VCaP (cell line): ENCODE measurements around the gene NOD2.

Experiments used
- H3K27ac ChIP-seq: fragments of 450-650 bp; 2 replicates; pipeline ENCODE4 v1.5.1; 2017
- TF ChIP-seq, protein P1 (sequence below): fragments of 450-650 bp; conservative IDR thresholded peaks from 2 replicates; pipeline ENCODE4 v1.5.1; 2017; ENCODE audit warnings: mild to moderate bottlenecking, moderate library complexity

NOD2 gene

DNA sequence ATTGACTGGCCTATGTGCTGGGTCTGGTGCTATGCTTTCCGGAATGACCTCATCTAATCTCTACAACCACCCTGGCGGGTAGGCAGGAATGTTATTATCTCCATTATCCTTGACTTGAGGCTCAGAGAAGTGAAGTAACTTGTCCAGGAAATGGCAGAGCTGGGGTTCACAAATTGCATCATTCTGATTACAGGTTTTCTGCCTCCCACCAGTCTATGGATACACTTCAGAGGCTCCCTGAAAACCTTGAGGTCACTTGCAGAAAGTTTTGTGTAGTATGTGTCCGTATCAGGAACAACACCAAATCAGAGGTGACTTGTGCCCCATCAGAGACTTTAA lies 19.1 kb downstream of the NOD2 start:
- TF ChIP-seq, protein P1, sequence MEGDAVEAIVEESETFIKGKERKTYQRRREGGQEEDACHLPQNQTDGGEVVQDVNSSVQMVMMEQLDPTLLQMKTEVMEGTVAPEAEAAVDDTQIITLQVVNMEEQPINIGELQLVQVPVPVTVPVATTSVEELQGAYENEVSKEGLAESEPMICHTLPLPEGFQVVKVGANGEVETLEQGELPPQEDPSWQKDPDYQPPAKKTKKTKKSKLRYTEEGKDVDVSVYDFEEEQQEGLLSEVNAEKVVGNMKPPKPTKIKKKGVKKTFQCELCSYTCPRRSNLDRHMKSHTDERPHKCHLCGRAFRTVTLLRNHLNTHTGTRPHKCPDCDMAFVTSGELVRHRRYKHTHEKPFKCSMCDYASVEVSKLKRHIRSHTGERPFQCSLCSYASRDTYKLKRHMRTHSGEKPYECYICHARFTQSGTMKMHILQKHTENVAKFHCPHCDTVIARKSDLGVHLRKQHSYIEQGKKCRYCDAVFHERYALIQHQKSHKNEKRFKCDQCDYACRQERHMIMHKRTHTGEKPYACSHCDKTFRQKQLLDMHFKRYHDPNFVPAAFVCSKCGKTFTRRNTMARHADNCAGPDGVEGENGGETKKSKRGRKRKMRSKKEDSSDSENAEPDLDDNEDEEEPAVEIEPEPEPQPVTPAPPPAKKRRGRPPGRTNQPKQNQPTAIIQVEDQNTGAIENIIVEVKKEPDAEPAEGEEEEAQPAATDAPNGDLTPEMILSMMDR, result no peak
- no peak overlapping the region for H3K27ac ChIP-seq

DNA sequence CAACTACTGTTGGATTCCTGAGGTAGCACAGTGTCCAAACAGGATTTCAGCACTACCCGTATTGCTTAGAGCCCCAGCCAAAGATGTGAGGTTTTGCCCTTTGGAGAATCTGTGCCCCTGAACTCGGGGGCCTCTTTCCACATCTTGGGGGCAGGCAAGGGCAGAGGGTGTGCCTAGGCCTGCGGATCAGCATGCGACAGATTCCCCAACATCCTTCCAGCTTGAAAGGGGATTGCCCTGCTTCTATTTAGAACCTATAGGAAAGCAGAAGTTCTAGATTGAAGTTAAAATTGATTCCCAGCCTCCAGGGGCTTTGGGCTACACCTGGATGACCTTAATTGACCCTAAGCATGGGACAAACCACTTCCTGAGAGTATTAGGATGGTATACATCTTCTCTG lies 19.6 kb downstream of the NOD2 start:
- H3K27ac ChIP-seq, result no peak overlapping the region
- TF ChIP-seq, protein P1, result no peak

DNA sequence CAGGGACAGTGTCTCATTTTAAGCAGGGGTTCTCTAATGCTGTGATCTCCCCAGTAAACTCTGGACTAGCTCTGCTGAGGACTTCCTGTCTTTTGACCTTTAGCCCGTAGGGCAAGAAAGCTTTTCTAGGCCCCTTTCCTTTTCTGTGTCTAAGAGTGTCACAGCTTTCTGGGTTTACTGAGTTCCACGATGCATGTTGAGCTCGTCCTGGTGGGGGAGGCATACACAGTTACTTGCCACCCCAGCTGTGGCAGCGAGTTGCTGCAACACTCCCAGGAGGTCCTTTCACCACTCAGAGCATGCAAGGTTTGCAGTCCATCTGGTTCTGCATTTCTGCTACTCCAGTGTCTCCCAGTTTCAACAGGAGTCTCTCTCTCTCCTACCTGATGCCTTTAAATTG lies 23.7 kb downstream of the NOD2 start:
- H3K27ac ChIP-seq, result no peak overlapping the region
- TF ChIP-seq, protein P1, result no peak

DNA sequence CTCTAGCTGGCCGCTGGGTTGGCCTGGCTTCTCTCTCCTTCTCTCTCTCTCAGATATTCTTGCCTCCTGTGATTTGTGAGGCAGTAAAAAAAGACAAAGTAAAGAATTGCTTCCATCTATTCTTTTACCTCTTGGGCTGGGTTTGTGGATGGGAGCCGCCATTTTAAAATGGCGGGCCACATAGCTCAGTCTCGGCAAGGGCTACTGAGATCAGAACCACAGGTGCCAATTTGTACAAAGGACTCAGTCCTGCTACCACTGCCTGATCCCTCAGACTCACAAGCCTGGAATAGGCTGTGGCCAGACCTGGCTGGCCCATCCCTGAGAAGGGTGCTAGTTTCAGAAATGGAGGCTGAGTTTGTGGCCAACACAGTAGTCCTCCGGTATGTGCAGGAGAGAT lies 24.1 kb downstream of the NOD2 start:
- H3K27ac ChIP-seq, result no peak overlapping the region
- TF ChIP-seq, protein P1, result no peak

DNA sequence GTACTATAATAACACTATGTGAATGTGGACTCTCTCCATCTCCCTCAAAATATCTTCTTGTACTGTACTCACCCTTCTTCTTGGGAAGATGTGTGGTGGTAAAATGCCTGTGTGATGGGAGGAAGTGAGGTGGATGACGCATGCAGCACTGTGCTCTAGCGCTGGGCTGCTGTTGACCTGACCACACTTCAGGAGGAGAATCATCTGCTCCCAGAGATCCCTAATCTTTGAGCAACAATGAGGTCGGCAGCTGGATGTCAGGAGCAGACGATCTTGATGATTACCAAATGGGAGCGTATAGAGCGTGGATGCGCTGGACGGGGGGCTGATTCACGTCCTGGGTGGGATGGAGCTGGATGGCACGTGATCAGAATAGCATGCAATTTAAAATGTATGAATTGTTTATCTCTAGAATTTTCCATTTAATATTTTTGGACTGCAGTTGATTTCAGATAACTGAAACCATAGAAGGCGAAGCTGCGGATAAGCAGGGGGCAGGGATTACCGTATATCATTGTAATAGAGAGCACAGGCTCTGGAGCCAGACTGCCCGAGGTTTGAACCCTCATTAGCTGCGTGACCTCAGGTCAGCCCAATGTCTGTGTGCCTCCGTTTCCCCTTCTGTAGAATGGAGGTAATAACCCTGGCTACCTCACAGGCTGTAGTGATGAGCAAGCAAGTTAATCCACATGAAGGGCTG lies 24.8 kb downstream of the NOD2 start:
- H3K27ac ChIP-seq, result no peak overlapping the region
- TF ChIP-seq, protein P1, result no peak

DNA sequence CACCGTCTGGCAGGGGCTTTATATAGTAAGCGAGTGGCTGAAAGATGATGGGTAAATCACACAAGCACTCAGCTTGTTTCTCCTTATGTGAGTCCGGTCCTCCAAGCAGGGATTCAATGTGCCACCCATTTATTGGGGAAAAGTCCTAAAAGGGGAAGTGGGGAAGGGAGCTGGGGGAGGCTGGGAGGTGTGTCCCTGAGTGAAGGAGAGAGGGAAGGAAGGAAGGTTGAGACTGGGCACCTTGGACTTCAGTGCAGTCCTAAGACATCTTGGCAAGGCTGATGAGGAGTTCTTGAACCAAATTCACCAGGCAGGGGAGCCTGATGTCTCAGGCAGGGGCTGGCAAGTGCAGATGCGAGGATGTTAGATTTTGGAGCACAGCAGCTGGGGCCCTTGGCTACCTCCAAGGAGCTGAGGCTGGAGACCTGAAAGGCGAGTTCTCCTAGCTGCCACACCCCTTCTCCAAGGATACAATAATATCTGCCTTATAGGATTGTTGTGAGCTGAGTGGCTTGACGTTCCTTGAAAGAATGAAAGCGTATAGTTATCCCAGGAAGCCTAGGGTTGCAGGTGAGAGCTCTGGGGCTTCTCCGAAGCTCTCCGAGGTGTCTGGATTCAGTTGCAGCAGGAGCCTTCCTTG lies 25.5 kb downstream of the NOD2 start:
- no peak overlapping the region for H3K27ac ChIP-seq
- TF ChIP-seq, protein P1, result no peak

DNA sequence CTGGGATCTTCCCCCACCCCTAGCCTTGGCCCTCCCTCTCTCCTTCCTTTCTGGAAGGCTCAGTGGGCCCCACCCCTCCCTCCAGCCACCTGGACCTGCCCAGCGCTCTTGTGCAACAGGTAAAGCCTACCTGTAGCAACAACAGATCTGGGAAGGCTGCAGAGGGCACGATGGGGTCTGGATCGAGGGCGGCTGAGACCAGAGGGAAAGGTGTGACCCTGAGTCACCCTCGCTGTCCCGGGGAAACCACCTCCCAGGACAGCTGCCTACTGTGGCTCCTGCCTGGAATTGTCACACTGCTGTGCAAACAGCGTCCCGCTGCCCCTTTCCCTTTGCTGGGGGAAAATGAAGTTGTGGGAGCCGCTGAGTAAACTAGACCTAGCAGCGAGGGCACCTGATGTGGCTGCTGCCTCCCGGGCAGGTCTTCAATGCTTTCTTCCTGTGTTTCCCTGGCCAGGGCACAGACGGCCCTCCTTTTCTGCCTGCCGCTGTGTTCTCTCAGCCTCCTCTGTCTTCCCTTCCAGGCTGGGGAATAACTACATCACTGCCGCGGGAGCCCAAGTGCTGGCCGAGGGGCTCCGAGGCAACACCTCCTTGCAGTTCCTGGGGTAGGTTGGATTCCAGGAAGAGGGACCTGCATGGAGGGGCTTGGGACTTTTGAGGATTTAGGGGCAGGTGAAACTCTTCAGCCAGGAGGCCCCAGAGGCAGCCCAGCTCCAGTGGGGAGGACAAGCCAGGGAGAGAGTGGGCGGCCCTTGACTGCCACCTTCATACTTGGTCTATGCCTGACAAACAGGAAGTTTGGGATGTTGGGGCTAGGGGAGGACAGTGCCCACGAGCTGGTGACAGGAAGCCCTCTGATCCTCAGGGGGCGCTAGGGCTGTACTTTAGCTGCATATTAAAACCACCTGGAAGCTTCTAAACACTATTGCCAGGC lies 26.3 kb downstream of the NOD2 start:
- TF ChIP-seq, protein P1, result no peak
- H3K27ac ChIP-seq, result no peak overlapping the region
